T1000 (cell line): ENCODE measurements around the gene ZNF484.
"Not testable (repeated sequence)": the region's sequence is repeated elsewhere in the genome, so short reads cannot be mapped to it uniquely, and the experiment has no call there.

Experiments
- DNase-seq: peaks from one replicate; lab custom pipeline; 2025; ENCODE audit warnings: mixed read lengths; lab: John Stamatoyannopoulos, UW

ZNF484 gene

DNA sequence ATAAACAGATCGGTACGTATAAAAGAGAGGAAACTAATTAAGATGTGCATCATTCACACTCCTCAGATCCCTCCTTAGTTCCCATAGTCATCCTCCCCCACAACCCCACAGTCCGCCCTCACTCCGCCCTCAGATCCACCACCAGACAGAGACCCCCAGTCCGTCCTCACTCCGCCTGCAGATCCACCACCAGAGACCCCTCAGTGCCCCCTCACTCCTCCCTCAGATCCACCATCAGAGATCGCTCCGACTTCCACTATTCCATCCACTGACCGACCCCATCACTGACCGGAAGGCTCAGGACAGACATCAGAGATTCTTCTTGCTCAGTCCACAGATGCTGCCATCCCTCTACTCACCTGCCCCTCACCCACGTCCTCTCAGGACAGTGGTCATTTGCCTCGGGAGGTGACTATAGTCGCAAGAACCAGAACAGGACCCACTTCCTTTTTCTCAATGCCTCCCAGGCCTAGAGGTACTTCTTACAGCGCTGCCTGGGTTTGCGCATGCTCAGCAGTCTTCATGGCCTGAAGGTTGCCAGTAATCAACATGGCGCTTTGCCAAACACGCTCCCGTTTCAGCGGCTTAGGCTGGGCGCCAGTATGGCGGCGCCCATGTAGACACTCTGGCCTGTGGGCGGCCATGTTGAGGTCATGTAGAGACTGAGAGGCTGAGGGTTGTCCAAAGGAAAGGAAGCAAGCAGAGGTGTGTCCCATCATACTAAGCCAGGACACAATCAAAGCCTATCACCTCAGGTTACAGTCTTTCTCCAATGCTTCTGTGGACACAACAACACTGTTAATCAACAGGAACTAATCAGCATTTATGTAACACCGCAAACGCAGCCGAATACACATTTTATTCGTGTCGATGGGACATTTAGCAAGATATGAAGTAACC lies at the start of gene ZNF484:
Gene ZNF484 (minus strand): TSS at position 508 of the 900 bp plus-strand sequence. CDS start 3,009 bp downstream, outside the sequence.
- peak; percentile 91 for DNase-seq

DNA sequence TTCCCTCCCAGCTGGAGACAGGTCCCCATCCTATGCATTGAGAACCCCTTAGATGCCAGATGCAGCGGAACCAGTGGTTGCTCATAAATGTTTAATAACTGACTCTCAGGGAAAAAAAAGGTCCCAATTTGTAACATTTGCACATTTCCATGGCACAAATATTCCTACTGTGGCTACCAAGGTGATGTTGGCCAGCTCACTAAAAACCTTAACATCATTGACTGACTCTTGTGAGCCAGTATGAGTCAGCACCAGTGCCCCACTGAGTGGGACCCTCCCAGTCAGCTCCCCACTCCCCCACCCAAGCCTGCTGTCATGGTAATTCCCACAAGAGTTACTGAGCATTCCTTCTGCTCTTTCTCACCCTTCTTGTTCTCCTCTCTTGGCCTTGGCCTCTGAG lies 42.6 kb upstream of the ZNF484 start:
- DNase-seq = no peak

DNA sequence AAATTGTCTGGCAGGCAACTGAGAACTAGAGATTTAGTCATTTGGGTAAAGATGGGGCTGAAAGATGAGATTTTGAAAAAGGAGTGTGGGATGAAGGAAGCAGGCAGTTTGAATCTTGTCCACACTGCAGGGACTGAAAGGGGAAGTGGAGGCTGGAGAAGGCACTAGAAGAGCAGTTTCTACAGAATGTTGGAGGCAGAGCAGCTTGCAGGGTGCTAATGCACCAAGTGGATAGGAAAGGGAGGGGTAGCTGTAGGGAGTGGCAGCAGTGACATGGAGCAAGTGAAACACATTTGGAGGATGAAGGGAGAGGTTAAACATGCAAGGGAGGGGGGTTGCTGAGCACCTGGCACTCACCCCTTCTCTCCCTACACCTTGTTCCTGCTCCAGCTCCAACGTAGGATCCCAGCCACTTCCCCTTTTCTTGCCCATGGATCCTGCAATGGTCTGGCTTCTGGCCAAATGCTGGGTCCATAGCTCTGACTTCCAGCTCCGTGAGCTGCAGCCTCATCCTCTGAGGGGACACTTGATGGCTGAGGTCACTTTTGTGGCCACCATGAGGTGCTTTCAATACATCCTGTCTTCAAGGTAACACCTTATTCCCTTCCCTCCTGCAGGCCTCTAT lies 39.5 kb upstream of the ZNF484 start:
- DNase-seq = no peak

DNA sequence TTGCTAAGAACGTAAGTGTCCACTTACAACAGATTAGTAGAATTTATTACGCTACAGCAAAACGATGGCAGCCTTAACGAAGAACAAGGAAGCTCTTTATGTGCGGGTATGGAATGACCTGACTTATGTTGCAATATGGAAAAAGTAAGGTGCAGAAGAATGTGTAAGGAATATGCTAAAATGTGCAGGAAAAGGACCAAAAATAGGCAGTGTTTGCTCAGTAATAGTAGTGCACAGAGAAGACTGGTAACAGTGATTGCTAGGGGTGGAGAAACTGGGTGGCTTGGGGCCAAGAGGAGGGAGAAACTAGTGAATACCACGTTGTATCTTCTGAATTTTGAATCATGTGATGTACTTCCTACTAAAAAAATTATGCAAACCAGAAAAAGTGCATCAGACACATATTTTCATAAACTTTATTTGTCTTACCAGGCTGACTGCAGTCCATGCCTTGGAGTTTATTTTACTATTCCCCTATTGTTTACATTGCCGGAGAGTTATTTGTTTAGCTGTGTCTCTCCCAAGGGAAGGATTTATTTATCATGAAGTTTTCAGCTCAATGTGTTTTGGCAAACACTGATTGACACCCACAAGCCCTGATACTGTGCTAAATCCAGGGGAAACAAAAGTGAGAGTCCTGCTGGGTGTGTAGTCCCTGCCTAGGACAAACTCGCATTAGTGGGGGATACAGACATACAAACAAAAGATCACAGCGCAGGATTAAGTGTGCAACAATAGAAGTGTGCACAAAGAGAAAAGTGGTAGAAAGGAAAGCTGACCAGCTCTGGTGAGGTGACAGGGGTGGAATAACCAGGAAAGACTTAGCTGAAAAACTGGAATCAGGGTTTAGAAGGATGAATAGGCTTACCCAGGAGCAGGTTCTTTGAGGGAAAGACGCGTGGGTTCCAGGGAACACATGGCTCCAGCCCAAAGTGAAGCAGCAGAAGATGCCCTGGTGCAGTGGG lies 34.0 kb upstream of the ZNF484 start:
- DNase-seq = no peak

DNA sequence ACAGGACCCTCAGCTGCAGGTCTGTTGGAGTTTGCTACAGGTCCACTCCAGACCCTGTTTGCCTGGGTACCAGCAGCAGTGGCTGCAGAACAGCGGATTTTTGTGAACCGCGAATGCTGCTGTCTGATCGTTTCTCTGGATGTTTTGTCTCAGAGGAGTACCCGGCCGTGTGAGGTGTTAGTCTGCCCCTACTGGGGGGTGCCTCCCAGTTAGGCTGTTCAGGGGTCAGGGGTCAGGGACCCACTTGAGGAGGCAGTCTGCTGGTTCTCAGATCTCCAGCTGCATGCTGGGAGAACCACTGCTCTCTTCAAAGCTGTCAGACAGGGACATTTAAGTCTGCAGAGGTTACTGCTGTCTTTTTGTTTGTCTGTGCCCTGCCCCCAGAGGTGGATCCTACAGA lies 27.3 kb upstream of the ZNF484 start:
- DNase-seq = not testable (repeated sequence)

DNA sequence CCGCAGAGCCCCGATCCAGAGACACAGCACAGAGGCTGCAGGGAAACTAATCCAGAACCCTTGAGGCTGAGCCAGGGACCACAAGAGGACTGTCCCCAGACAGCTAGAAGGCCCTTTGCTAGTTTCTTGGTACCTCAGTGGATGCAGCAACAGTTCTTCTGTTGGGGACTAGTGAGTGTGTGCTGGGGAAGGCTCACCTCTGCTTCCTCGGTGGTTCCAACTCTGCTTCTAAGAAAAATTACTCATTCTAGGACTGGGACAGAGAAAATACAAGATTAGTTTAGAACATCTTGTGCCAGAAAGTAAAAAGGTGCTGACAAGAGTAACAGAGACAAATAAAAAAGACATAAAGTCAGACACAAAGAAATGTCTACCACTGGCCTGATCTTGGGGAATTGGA lies 19.5 kb upstream of the ZNF484 start:
- DNase-seq = no peak

DNA sequence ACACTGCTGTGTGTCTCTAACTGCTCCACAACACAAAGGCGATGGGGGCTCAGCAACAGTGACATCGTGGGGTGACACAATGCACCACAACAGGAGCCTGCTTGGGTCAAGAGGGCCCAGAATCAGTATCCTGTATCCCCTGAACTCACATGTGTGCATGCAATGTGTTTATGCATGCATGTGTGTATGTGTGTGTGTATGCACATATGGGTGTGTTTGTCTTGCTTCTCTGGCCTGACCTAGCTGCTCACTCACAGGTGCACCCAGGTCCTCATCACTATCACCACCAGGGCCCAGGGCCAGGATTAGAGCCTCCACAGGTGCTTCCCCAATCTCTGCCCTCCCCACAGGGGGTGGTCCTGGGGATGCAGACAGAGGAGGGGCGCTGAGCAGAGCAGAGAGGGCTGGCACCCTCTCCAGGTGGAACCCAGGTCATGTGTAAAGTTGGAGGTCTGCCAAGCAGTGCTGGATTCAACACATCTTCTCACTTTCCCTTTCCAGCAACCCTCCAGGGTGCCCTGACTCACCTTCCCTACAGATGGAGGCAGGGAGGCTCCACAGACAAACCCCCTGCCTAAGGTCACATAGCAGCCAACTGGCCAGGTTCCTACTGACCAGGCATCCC lies 18.1 kb upstream of the ZNF484 start:
- no peak for DNase-seq

DNA sequence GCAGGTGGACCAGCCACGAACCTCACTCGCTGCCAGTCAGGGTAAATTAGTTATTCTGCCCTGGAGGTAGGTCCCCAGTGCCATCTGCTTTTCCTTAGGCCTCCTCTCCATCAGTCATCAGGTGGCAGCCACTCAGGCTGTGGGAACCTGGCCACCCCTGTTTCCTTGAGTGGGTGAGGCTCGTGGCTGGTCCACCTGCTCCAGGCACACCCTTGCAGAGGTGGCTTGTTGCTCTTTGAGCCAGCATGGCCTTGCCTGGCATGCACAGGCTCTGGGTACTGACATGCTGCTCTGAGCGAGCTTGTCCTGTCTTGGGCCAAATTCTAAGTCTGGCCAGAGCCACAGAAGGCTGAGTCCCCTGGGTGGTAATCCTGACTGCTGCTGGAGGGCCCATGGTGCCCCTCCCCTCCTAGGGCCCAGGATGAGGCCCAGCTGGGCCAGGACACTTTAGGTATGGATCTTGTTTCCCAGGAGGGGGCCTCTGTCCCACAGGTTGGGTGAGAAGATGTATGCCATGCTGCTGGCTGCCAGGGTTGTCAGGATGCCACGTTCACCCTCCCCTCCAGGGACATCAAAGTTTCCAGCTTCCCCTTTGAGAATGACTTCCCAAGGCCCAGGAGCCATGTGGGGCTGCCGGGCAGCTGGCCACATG lies 17.0 kb upstream of the ZNF484 start:
- DNase-seq = no peak

DNA sequence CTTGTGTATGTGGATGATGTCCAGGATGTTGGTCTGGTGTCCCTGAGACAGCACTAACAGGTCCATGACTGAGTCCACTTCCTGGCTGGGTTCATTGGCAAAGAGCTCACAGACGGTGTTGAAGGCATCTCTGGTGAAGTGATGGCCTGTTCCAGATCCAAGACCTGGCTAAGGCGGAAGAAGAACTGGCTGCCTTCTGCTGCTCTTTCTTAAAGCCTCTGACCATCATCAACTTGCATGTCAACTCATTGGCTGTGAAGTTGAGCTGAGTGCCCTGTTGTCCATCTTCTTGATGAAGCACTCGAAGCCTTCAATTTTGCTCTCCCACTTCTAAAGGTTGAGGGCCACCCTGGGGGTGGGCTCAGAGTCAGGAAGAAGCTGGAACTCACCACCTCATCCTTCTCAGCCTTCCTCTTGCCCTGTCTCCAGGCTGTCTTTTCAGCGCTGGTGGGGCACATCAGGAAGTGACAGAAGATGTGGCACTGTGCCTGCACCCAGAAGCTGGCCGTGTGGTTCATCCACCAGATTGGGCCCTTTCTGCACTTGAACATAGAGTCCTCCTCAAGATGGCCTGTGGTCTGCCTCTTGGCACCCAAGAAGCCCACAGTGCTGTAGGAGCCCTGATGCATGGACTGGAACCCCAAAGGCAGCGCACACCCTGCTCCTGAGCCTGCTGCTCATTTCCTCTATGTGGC lies 16.2 kb upstream of the ZNF484 start:
- DNase-seq = not testable (repeated sequence)

DNA sequence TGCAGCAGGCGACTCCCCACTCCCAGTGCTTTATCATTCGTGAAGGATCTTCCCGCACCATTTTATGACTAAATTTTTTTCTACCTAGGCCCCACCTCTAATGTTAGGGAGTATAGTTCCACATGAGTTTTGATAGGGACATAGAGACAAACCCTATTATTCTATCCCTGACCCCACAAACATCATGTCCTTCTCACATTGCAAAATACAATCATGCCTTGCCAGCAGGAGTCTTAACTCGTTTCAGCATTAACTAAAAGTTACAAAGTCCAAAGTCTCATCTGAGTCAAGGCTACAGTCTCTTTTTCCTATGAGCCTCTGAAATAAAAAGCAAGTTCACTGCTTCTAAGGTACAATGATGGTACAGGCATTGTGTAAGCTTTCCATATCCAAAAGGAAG lies 14.4 kb upstream of the ZNF484 start:
- DNase-seq = not testable (repeated sequence)

DNA sequence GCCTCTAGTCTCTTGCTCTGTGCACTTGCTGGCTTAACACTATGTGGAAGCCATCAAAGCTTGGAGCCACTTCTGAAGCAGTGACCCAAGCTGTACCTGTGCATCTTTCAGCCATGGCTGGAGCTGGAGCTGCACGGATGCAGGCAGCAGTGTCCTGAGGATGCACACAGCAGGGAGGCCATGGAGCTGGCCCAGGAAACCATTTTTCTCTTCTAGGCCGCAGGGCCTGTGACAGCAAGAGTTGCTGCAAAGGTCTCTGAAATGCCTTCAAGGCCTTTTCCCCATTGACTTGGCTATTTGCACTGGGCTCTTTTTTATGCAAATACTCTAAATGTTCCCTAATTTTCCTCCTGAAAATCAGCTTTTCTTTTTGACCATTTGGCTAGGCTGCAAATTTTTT lies 12.9 kb upstream of the ZNF484 start:
- DNase-seq = no peak

DNA sequence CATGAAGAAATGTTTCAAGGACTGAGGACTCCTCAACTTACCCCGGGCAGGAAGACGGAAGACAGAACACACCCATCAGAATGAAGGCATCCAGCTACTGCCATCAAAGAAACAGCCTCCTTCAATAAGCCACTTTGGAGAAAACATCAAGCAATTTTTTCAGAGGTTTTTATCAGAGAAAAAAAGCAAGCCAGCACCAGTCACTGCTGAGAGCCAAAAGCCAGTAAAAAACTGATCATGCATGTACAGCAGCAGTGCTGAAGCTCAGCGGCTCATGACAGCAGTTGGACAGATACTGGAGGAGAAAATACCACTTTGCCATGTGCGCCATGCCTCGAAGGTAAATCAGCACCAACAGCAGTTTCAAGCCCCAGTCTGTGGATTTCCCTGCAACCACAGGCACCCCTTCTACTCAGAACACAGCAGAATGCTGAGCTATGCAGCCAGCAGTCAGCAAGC lies 10.1 kb upstream of the ZNF484 start:
- no peak for DNase-seq

DNA sequence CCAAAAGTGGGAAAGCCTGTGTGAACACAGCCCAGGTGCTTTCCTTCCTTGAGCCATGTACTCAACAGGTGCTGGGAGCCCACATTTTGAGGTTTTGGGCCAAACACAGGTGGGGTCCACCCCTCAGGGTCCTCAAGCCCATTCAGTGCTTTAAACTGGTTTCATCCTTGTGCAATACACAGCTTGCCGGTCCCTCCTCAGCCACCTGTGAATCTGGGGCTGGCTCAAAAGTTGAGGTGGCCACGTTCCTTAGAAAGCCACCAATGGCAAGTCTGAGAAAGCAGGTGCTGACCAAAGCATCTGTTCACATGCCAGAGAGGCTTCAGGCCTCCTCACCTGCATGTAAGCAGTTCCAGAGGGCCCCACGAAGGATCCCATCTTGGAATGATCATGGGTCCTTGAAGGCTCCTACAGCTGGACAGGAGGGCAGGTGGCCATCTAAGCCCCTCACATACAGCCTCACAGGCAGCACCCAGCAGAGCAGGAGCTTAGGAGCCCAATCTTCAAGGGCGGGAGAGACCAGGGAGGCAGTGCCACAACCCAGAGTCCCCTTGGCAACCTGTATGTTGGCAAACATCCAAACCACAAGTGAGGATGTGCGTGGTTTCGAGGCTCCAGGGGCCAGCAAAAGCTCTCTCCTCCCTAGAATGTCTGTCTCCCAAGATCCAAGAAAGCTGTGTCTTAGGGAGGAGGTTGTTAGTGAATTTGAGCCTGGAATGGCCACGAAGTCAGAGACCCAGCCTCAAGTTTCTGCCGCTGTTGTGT lies 9.2 kb upstream of the ZNF484 start:
- DNase-seq = not testable (repeated sequence)

DNA sequence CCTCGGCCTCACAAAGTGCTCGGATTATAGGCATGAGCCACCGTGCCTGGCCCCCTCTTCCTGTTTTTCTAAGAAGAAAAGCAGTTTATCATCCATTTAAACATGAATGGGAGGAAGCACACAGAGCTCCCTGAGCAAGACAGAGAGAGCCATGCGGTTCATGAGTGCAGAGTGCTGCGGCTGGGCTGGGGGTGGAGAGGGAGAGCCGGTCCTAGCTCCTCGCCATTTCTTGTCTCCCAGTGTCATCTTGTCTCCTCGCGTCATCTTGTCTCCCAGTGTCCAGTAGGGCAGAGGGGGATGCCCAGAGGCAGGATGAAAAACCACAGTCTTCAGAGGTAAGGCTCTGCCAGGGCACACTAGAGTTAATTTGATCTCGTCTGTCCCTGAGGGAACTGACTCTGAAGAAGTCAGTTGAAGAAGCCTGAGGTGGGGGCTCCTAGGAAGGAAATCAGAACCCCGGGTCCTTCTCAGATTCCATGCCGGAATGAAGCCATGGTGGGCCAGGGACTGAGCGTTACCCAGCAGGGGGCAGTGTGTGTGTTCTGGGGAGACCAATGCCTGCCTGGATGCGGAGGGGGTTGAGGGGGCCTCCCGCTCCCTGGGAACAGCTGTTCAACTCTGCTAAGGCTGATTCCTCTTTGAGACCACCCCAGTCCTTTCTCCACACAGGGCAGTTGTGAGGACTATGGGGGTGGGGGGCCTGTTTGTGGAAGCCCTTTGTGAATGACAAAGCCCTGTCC lies 6.0 kb upstream of the ZNF484 start:
- not testable (repeated sequence) for DNase-seq

DNA sequence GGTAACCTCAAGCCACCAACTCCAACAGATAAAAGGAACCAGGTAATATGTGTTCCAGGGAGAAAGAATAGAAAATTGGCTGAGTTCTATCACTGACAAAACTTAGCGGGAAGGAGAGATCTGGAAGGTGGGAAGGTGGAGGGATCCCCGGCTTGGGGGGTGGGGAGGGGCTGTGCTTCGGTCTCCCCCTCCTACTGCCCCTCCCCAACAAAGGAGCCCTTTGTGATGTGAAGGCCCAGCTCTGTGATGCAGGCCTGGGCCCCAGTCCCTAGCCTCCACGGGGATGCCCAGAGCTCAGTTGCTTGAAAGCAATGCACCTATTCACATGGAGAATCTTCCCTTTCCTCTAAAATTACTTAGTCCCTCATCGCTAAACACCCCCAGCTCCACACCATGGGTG lies 4.4 kb upstream of the ZNF484 start:
- DNase-seq = no peak

DNA sequence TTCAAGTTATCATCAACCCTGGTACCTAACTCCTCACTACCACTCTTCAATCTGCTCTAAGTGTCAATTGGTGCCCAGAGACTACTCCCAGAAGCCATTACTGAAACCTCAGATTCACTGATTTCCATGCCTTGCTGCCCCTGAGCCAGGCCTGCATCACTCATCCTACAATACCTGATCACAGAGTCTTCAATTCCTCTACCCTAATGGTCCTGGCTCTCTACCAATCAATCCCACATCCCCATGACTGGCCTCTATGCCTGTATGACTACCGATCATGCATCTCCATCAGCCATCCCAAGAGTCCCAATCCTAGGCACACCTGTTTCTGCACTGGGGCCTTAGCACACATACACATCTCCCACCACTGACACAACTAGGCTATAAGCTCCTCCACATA lies 2.5 kb downstream of the ZNF484 start:
- DNase-seq = no peak

DNA sequence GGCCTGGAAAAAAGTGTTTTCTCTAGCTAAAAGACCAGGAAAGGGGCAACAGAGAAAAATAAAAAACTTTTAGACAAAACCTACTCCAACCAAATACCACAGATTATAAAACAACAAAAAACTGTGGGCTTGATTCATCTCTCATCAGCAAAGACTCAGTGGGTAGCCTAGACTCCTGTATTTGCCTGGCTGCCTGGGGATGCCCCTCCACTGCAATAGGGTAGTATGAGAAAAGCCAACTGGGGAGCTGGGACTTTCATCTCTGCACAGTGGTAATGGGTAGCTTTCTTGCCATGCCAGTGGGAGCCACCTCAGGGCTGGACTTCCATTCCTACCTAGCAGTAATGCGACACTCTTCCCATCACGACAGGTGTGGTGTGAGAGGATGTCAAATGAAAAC lies 7.5 kb downstream of the ZNF484 start:
- no peak for DNase-seq

DNA sequence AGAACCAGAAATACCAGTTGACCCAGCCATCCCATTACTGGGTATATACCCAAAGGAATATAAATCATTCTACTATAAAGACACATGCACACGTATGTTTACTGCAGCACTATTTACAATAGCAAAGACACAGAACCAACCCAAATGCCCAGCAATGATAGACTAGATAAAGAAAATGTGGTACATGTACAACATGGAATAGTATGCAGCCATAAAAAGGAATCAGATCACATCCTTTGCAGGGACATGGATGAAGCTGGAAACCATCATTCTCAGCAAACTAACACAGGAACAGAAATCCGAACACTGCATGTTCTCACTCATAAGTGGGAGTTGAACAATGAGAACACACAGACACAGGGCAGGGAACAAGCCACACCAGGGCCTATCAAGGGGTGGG lies 11.2 kb downstream of the ZNF484 start:
- DNase-seq = not testable (repeated sequence)

DNA sequence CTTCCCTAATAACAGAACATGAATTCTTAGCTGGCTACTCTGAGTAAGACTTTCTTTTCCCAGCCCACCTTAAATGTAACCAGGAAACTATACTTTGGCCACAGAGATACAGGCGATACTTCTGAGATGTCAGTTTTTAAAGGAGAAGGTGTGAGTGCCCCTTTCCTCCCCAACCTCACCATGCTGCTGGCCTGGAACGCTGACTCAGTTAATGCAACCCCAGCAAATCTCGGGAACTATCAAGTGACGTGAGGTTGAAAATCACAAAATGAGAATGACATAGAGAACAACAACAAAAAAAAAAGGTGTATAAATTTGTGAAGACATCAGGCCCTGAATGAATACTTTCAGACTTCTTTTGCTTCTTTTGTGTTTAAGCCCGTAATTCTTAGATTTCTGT lies 13.7 kb downstream of the ZNF484 start:
- DNase-seq = no peak
